Effector memory CD4-positive, alpha-beta T cell (primary cell): Measurements from ENCODE around the gene PVALB.

Experiments used
- DNase-seq, 3 donors: peaks; one replicate each; pipeline ENCODE4 v3.0.0-alpha.2; 2020
- H3K27ac ChIP-seq: 2 replicates; pipeline ENCODE4 v1.7.0; 2013; ENCODE audit warnings: mild to moderate bottlenecking, low read length, moderate library complexity; ENCODE audit not compliant: insufficient read depth, poor library complexity, severe bottlenecking
- H3K27me3 ChIP-seq: replicated peaks from 2 replicates; pipeline ENCODE4 v1.7.0; 2013; ENCODE audit warnings: mild to moderate bottlenecking, low read length; ENCODE audit not compliant: insufficient read depth, control insufficient read depth, poor library complexity, severe bottlenecking
- H3K36me3 ChIP-seq: 2 replicates; pipeline ENCODE4 v1.7.0; 2013; ENCODE audit warnings: mild to moderate bottlenecking, low read length, moderate library complexity; ENCODE audit not compliant: control insufficient read depth, insufficient read depth
- H3K4me1 ChIP-seq: 2 replicates; pipeline ENCODE4 v1.7.0; 2013; ENCODE audit warnings: low read length, mild to moderate bottlenecking; ENCODE audit not compliant: control insufficient read depth, insufficient read depth, poor library complexity, severe bottlenecking
- H3K4me3 ChIP-seq: 2 replicates; pipeline ENCODE4 v1.7.0; 2013; ENCODE audit warnings: low read length, low read depth, mild to moderate bottlenecking; ENCODE audit not compliant: insufficient read depth, poor library complexity, severe bottlenecking
- H3K9me3 ChIP-seq: 2 replicates; pipeline ENCODE4 v1.7.0; 2013; ENCODE audit warnings: mild to moderate bottlenecking, low read length, moderate library complexity; ENCODE audit not compliant: control insufficient read depth

The PVALB gene

GRCh38 chr22:36776722-36777121, 40.1 kb downstream of the PVALB start:
- no peaks in the 10 kb centered on the region for H3K9me3 ChIP-seq
- peak overlapping the region; percentile 46 for H3K27ac ChIP-seq
- no peaks in the 10 kb centered on the region for H3K27me3 ChIP-seq
- peaks cover 14% of the 10 kb centered on the region for H3K4me1 ChIP-seq
- peak overlapping the region; percentile 11 for H3K4me3 ChIP-seq
- peak in 1 of 3 donors; percentile 3 for DNase-seq
- H3K36me3 ChIP-seq: no peaks in the 10 kb centered on the region

DNA sequence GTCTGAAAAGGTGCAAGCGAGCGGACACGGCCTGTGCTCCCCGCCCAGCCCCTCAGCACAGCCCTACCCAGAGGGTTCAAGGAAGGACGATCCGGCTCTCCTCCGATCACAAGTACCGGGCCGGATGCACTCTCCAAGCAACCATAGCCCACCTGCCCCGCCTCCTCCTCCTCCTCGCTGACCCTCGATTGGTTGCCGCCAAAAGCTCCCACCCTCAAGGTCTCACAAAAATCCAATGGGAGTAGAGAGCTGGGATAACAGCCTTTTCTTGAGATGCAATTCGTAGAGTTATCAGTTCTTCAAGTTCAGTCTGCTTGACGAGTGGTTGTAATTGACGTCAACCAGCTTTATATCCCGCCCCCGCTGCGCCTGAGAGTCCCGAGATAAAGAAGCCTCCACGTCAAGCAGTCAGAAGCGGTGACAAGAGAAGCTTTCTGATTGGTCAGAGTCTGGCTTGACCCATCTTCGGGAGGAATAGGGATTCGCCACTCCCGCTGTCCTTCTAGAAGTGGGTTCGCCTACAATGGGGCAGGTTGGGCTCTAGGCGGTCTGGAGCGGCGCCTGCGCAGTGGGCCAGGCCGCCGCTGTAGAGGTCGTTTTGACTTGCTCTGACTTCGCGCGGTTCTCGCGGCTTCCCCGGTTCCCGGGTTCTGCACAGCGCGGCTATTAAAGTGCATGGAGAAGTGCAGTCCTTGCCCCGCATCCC, 40.7 kb downstream of the PVALB start, which contains the start of gene IFT27:
Gene IFT27, minus strand, starts transcription at position 156 of the 706 bp plus-strand sequence. CDS start 412 bp downstream, outside the sequence.
- DNase-seq: peak; percentile 94 to 98 (median 98)
- H3K27ac ChIP-seq: peak within 1 kb of the TSS; percentile 82

DNA sequence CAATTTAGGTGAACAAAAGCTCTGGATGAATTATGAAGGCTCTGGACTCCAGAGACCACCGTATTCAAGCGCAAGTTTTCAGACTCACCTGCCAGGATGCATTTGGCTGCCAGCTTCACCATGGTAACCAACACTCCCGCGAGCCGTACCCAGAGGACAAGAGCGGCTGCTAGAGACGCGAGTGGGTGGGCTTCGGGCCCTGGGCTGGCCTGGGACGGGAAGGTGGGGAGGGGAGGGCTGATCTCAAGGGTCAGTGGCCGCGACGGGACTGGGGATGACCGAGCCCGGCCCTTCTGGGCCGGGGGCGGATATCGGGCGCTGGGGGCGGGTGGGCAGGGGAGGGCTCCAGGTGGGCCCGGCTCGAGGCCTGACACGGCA, 41.3 kb downstream of the PVALB start:
- H3K27ac ChIP-seq: peak overlapping the region; percentile 82
- H3K27me3 ChIP-seq: no peaks in the 10 kb centered on the region
- H3K9me3 ChIP-seq: no peaks in the 10 kb centered on the region
- peak overlapping the region; percentile 55 for H3K4me3 ChIP-seq
- peak in 2 of 3 donors; percentile 19 to 32 for DNase-seq
- peaks cover 12% of the 10 kb centered on the region for H3K4me1 ChIP-seq
- no peaks in the 10 kb centered on the region for H3K36me3 ChIP-seq

More for the DNA sequence above, 40.7 kb downstream of the PVALB start, which contains the start of gene IFT27:
- Histone ChIP-seq H3K9me3 (no peaks in the 10 kb centered on the region), H3K27me3 (no peaks in the 10 kb centered on the region), H3K36me3 (no peaks in the 10 kb centered on the region), H3K4me1 (peaks cover 12% of the 10 kb centered on the region), H3K4me3 (peak within 1 kb of the TSS; percentile 55)

DNA sequence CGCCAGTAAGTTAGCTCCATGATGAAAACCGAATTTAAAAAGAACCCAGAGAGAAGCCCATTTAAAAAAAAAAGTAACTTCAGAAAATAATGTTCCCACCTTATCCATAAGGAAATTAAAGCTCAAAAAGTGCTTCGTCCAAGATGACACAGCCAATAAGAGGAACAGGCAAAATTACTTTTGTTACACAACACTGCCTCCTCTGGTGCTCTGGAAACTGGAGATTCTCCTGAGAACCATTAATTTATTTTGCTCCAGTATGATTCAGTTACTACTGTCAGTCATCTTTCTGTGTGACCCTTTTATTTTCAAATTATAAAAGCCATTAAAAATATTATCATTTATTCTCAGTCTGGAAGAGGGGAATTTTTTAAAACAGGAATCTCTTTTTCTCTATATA, 42.9 kb downstream of the PVALB start:
- no peaks in the 10 kb centered on the region for H3K9me3 ChIP-seq
- no peaks in the 10 kb centered on the region for H3K36me3 ChIP-seq
- no peak for DNase-seq
- H3K27ac ChIP-seq: no peak overlapping the region
- H3K4me1 ChIP-seq: peaks cover 12% of the 10 kb centered on the region
- H3K27me3 ChIP-seq: no peaks in the 10 kb centered on the region
- H3K4me3 ChIP-seq: no peak overlapping the region

GRCh38 chr22:36772451-36772850, 44.4 kb downstream of the PVALB start:
- Histone ChIP-seq H3K27me3 (no peaks in the 10 kb centered on the region), H3K4me3 (no peak overlapping the region), H3K4me1 (peaks cover 12% of the 10 kb centered on the region), H3K27ac (no peak overlapping the region), H3K9me3 (no peaks in the 10 kb centered on the region), H3K36me3 (no peaks in the 10 kb centered on the region)
- DNase-seq: no peak

DNA sequence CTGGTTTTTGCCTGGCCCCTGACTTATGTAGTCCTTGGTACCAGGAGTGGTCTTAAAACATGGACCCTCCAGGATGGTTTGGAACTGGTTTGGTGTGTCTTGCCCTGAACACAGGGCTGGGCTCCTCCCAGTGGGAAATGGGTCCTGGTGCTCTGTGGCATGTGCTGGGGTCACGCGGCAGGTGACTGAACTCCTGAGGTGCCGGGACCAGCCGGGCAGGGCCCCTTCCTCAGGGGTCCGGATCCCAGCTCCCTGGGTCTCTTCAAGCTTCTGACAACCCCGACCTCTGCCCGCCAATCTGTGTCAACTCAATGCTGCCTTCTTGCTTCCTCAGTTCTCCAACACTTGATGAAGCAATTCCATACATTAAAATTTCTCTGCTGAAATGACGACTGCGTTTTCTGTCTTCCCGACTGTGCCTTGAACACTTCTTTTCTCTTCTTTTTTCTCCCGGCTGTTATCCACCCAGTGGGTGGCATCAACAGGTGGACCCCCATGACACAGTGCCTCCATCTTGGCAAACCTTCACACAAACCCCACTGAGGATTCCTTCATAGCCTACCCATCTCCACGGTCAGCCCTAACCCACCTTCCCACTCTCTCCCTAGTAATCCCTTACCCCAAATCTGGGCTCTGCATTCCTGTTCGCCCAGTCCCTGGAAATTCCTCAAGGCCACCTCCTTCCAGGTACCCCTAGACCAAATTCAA, 45.3 kb downstream of the PVALB start:
- H3K27ac ChIP-seq: no peak overlapping the region
- no peak overlapping the region for H3K4me3 ChIP-seq
- no peaks in the 10 kb centered on the region for H3K9me3 ChIP-seq
- H3K36me3 ChIP-seq: no peaks in the 10 kb centered on the region
- H3K27me3 ChIP-seq: no peaks in the 10 kb centered on the region
- peaks cover 8% of the 10 kb centered on the region for H3K4me1 ChIP-seq
- no peak for DNase-seq

DNA sequence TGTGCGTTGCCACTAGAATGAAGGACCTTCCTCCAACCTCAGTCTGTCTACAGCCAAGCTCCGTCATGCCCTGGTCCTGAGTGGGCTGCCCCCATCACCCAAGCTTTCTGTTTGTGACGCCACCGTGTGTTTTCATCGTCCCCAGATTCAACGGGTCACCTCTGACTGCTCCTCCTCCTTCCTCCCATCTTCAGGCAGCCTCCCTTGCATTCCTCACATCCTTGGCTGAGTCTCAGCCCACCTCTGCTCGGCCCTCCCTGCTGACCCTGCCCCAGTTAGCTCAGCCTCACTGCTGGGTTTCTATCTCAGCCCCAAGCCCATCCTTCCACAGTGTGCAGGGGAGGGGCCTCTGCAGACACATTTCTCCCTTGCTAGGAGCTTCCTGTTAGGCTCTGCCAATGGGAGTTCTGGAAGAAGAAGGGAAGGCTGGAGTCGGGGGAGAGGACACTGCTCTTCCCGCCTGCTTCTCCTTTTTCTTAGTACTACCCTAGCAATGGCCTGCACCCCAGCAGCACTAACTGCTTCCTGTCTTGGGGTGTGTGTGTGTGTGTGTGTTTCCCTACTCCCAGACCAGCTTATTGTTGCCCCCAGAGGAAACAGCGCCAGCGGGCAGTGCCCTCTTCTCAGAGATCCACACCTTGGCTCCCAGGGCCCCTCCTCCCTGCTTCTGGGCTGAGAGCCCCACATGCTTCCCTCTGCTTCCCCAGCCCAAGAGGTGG, 46.2 kb downstream of the PVALB start:
- DNase-seq: no peak
- Histone ChIP-seq H3K4me1 (peaks cover 7% of the 10 kb centered on the region), H3K9me3 (no peaks in the 10 kb centered on the region), H3K27ac (no peak overlapping the region), H3K4me3 (no peak overlapping the region), H3K36me3 (no peaks in the 10 kb centered on the region), H3K27me3 (no peaks in the 10 kb centered on the region)

GRCh38 chr22:36769541-36770512, 47.0 kb downstream of the PVALB start:
- DNase-seq: no peak
- Histone ChIP-seq H3K27ac (no peak overlapping the region), H3K36me3 (no peaks in the 10 kb centered on the region), H3K9me3 (no peaks in the 10 kb centered on the region), H3K4me1 (peaks cover under 1% of the 10 kb centered on the region), H3K4me3 (no peak overlapping the region), H3K27me3 (no peaks in the 10 kb centered on the region)

DNA sequence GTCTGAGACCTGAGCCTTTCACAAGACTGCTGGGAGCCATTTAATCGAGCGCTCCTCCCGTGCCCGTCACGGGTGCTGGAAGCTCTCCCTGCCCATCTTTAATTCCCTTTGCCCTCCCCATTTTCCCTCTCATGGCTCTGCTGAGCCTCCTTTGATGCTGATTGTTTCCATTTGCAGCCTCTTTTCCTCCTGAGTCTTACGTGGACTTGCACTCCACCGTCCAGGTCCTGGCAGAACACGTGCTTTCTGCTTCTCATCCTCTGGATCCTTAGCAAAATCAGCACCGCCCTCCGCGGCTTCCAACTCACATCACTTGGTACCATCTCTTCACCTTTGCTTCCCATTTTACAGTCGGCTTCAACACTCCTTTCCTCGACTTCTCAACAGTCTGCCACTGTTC, 48.2 kb downstream of the PVALB start:
- no peak for DNase-seq
- Histone ChIP-seq H3K36me3 (no peaks in the 10 kb centered on the region), H3K4me1 (no peaks in the 10 kb centered on the region), H3K27ac (no peak overlapping the region), H3K4me3 (no peak overlapping the region), H3K27me3 (no peaks in the 10 kb centered on the region), H3K9me3 (no peaks in the 10 kb centered on the region)
